Epidermal melanocyte (primary cell): Measurements from ENCODE around the gene INO80B.
A peak's percentile ranks its signal among the peaks of the same experiment; 100 is the strongest.
"Not testable (repeated sequence)": the region's sequence is repeated elsewhere in the genome, so short reads cannot be mapped to it uniquely, and the experiment has no call there.

Source experiments
- DNase-seq: peaks from one replicate; pipeline ENCODE4 v3.0.0; 2011; ENCODE audit warnings: low spot score; ENCODE audit not compliant: insufficient read length

INO80B gene

DNA sequence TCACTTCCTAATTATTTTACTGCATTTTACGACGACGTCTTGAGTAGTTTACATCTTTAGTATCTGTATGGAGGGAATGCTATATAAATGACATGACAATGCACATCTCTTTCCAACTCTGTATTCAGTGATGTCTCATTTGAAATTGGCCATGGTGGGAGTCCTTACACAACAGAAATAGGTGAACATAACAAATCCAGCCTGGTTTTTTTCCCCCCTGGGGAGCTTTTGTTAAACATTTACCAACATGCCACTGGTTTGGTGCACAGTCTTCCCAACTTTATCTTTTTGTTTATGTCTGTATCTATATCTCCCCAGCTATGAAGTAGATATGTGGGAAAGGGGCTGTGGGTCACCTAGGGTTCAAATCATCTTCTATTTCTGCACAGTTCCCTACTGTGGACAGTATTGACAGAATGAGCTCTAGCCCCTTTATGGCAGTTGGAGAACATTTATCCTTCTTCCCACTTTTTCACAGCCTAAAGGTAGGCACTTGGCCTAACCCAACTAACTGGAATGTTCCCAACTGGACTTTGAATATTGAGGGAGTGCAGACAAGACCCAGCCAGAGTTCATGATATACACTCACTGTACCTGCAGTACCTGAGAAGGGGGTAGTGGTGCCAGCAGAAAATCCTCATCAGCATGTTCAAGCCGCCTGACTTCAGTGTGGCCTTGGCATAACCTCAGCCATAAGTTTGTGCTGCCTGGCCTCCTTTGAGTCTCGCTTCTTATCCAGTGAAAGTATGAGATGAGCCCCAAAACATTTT lies 7.5 kb upstream of the INO80B start:
- no peak for DNase-seq

- DNase-seq: no peak
Measured at GRCh38 chr2:74448771-74449170, 6.1 kb upstream of the INO80B start.

GRCh38 chr2:74450570-74451190 lies 4.2 kb upstream of the INO80B start:
- no peak for DNase-seq

GRCh38 chr2:74457129-74457548 lies 2.3 kb downstream of the INO80B start:
- DNase-seq: no peak

GRCh38 chr2:74457549-74458131 lies 2.8 kb downstream of the INO80B start:
- DNase-seq: no peak

GRCh38 chr2:74458132-74458937 lies 3.4 kb downstream of the INO80B start, which contains the start of gene WBP1:
TSS of gene WBP1 (plus strand) at chr2:74458438. CDS start at chr2:74458603, 165 bp downstream.
- peak; percentile 97 for DNase-seq

GRCh38 chr2:74458938-74459363 lies 4.1 kb downstream of the INO80B start:
- no peak for DNase-seq

DNA sequence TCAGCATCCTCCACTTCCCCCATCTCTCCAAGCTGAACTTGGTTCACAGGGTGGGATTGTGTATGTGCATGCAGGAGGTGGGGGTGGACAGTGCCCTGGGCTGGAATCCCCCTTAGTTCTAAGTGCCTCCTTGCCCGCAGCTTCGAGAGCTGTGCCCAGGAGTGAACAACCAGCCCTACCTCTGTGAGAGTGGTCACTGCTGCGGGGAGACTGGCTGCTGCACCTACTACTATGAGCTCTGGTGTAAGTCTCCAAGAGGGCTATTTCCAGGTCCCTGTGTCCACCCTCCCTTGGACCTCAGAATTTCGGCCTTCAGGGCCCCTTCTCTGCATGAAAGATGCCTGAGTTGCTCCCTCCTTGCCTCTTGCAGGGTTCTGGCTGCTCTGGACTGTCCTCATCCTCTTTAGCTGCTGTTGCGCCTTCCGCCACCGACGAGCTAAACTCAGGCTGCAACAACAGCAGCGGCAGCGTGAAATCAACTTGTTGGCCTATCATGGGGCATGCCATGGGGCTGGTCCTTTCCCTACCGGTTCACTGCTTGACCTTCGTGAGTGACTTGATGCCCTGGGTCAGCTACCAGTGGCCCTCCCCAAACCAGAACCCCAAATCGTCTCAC lies 4.7 kb downstream of the INO80B start:
- DNase-seq: not testable (repeated sequence)

DNA sequence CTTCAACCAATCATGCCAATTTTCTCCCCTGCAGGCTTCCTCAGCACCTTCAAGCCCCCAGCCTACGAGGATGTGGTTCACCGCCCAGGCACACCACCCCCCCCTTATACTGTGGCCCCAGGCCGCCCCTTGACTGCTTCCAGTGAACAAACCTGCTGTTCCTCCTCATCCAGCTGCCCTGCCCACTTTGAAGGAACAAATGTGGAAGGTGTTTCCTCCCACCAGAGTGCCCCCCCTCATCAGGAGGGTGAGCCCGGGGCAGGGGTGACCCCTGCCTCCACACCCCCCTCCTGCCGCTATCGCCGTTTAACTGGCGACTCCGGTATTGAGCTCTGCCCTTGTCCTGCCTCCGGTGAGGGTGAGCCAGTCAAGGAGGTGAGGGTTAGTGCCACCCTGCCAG lies 5.3 kb downstream of the INO80B start:
- not testable (repeated sequence) for DNase-seq

DNA sequence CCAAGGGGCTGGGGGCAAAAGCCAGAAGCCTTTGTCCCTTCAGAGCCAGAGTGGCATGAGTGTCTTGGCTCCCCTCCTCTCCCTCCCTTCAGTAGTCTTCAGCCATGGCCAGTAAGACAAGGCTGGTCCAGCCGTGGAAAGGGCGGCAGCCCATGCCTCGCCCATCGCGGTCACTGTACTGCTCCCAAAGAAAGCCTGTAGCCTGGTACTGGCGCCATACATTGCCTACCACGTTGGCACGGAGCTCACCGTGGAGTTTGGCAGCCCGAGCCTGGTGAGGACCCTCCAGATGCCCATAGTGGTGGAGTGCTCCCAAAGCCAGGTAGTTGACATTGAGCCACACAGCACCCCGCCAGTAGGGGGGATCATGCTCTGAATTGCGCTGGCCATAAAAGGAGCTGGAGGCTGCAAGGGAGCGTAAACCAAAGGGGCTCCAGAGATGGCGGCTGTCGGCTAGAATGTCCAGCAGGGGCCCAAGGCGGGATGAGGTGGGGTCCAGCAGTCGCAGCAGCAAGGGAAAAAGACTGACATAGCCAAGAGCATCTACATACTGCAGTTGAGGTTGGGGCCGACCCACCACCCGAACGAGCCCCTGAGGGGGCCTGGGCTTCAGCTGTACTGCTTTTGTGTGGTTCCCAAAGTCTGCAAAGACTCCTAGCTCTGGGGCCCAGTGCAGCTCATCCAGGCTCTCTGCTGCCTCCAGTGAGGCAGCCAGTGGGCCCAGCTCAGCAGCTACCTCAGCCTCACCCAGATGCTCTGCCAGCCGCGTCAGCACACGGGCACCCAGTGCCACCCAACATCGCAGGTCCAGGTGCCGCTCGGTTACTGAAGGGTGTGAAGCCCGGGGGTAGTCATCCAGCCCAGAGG lies 6.5 kb downstream of the INO80B start:
- DNase-seq: no peak

DNA sequence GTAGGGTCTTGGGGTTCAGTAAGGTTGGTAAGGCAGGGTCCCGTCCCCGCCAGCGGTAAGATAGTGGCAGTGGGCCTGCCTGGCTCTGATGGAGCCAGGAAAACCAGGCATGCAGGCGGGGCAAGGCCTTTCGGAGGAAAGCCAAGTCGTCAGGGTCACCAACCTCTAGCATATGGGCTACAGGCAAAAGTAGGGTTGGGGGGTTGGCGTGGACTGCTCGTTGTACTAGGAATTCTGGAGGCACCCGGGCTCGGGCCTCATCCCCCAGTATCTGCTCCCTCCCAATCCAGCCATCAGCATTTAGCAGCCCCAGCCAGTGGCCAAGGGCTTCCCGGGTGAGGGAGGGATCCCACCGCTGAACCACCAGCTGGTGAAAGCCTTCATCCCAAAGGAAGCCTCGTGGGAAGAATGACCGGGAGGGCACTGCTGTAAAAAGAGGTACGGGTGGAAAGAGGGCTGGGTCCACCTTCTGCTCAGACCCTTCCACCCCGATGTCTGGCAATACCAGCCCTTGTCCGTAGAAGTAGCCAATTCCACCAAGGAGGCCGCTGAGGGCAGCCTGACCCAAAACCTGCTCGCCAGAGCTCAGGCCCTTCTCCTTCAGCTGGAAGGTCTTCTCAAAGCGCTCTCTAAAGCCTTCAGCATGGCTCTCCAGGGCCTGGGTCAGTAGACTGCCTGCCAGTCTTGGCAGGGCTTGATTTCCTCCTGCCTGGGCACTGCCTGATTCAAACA lies 7.3 kb downstream of the INO80B start:
- no peak for DNase-seq

DNA sequence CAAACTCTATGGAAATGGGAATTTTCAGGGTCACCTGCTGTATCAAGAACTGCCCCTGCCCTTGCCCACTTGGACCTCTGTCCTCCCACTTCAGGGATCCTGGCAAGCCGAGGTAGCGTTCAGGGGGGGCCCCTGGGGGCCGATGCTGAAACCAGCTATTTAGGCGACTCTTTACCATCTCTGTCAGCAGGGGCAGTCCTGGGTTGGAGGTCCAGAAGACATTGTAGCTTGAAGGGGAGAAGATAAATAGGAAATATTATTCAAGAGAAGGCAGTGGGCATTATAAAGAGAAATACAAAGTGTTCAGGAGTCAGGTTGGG lies 7.9 kb downstream of the INO80B start:
- no peak for DNase-seq

- DNase-seq: no peak
Measured at GRCh38 chr2:74464406-74464805, 9.5 kb downstream of the INO80B start.

DNA sequence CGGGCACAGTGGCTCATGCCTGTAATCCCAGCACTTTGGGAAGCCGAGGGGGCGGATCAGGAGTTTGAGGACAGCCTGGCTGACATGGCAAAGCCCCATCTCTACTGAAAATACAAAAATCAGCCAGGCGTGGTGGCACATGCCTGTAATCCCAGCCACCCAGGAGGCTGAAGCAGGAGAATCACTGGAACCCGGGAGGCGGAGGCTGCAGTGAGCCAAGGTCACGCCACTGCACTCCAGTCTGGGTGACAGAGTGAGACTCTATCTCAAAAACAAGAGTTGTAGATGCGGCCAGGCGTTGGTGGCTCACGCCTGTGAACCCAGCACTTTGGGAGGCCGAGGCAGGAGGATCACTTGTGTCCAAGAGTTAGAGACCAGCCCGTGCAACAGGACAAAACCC lies 15.9 kb downstream of the INO80B start:
- DNase-seq: not testable (repeated sequence)

DNA sequence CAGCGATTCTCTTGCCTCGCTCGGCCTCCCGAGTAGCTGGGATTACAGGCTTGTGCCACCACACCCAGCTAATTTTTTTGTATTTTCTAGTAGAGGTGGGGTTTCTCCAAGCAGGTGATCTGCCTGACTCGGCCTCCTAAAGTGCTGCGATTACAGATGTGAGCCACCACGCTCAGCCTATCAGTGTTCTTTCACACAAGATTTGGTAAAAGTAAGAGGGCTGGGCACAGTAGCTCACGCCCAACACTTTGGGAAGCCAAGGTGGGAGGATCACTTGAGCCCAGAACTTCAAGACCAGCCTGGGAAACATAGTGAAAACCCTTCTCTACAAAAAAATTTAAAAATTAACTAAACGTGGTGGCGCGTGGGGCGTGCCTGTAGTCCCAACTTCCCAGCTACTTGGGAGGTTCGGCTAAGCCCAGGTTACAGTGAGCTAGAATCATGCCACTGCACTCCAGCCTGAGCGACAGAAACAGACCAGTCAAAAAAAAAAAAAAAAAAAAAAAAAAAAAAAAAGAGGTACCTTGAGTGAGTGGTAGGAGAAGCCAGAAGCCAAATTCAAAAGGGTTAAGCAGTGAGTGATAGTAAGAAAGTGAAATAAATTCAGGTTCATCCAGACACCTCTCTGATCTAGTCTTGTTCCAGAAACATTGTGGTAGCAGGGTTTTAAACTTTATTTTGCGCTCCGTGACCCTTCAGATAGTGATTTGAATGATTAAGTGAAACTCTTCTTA lies 16.6 kb downstream of the INO80B start:
- DNase-seq: no peak

DNA sequence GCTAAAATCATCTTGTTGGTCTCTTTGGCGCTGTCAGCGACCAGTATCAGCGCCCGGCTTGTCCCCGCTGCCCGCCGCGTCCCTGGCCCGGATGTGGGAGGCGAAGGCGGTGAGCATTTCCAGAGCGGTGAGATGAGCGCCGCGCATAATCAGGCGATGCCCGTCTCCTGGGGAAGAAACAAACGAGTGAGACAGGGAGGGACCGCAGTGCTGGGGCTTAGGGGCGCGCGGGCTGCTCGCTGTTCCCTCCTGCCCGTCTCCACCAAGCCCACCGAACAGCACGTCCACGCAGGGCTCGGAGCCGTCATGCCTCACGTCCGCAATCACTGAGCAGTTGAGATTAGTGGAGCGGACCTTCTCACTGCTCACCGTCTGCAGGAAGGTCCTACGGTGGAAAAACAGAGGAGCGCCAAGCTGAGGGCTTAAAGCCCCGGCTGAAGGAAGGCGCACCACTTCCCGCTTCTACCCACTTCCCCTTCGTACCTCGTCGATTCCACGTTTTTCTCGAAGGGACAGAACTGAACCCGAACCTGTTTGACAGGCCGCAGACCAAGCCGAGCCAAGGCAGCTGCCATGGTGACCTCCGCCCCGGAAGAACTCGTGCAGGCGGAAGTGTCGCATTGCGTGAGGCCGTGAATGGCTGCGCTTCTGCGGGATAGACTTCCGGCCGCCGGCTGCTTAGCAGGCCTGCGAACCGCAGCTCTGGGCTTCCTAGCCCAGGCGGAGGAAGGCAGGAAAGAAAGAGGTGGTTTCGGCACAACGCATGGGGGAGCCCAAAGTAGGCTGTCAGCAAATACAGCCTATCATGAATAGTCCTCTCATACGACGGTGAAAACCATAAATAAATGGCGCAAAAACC lies 17.4 kb downstream of the INO80B start, which contains the start of gene MRPL53:
Gene MRPL53, minus strand, starts transcription at position 595 of the 859 bp plus-strand sequence. Its CDS starts 20 bp downstream, at position 575.
- peak; percentile 76 for DNase-seq

DNA sequence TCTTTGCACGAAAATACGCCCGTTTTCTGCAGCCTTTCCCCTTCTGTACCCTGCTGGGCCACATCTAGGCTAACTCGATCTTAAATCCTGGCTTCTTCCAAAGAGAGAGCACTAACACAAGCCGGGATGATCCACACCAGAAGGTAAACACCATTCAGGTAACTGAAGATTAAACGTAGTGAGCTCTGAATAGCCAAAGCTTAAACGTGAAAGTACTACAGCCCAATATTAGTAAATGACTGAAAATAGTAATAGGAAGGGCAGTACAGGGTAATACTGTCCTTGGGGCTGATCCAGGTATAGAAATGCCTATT lies 18.0 kb downstream of the INO80B start:
- no peak for DNase-seq

GRCh38 chr2:74474481-74474880 lies 19.6 kb downstream of the INO80B start:
- no peak for DNase-seq
